Measurements from ENCODE around the gene PMEPA1.

DNA sequence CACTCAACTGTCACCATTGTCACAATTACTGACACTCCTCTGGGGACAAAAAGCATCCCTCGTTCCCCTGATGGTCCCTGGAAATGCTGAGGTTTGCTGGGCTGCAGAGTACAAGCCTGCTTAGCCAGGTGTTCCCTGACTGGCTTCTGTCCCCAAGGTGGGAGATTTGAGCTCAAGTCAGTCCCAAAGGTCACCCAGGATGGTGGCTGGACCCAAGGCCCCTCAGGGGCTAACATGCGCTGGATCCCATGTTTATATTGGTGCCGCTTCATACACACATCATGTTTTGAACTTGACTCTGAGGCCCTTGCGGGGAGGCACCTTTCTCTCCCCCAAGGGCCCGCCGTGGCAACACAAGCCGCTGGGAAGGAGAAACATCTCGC, 44.2 kb downstream of the PMEPA1 start:
- TF ChIP-seq, protein P1, sequence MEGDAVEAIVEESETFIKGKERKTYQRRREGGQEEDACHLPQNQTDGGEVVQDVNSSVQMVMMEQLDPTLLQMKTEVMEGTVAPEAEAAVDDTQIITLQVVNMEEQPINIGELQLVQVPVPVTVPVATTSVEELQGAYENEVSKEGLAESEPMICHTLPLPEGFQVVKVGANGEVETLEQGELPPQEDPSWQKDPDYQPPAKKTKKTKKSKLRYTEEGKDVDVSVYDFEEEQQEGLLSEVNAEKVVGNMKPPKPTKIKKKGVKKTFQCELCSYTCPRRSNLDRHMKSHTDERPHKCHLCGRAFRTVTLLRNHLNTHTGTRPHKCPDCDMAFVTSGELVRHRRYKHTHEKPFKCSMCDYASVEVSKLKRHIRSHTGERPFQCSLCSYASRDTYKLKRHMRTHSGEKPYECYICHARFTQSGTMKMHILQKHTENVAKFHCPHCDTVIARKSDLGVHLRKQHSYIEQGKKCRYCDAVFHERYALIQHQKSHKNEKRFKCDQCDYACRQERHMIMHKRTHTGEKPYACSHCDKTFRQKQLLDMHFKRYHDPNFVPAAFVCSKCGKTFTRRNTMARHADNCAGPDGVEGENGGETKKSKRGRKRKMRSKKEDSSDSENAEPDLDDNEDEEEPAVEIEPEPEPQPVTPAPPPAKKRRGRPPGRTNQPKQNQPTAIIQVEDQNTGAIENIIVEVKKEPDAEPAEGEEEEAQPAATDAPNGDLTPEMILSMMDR (IDR thresholded peaks at IDR 0.05), result no peak
- TF ChIP-seq POLR2A (IDR thresholded peaks at IDR 0.05), result no peak
